GM19328 (cell line): ENCODE measurements around the gene ANO6.
"Not testable (repeated sequence)": the region's sequence is repeated elsewhere in the genome, so short reads cannot be mapped to it uniquely, and the experiment has no call there.

ENCODE experiments used
- ATAC-seq: cut with Tn5 transposase; IDR thresholded peaks from one replicate; pipeline ENCODE4 v1.9.1; 2021; ENCODE audit warnings: mild to moderate bottlenecking, moderate library complexity; ENCODE audit not compliant: unreplicated experiment

ANO6 gene

DNA sequence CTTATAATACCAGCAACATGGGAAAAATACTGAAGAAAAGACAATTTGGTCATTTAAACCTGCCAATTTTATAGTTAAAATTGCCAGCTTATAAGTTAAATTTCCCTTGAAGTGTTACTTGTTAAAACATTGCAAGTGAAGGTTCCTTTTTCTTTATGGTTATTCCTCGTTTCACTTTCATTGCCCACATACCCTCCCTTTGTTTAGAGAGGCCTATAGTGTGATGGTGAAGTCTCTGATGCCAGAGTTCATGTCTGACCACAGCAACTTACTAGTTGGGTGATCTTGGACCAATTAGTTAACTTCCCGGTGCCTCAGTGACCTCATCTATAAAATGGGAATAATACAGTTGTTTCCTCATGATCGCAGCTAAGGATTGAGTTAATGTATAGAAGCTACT lies 173.5 kb downstream of the ANO6 start:
- ATAC-seq, result no peak

DNA sequence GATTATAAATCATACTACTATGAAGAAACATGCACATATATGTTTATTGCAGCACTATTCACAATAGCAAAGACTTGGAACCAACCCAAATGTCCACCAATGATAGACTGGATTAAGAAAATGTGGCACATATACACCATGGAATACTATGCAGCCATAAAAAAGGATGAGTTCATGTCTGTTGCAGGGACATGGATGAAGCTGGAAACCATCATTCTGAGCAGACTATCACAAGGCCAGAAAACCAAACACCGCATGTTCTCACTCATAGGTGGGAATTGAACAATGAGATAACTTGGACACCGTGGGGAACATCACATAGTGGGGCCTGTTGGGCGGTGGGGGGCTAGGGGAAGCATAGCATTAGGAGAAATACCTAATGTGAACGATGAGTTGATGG lies 181.6 kb downstream of the ANO6 start:
- ATAC-seq, result not testable (repeated sequence)

DNA sequence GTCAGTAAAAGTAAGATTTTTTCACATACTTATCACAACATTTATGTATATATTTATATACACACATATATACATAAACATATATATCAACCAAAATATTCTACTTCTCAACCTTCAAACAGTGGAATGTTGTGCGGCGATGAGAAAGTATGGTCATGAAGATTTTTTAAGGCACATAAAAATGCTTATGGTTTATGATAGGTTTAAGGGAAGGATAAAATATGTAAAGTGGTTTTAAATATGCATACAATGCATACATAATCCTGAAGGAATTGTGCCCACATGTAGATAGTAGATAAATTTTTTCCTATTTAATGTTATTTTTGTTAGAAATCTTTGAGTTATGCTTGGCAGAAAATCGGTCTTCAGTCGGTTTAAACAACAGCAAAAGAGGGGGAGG lies 182.7 kb downstream of the ANO6 start:
- ATAC-seq, result no peak

DNA sequence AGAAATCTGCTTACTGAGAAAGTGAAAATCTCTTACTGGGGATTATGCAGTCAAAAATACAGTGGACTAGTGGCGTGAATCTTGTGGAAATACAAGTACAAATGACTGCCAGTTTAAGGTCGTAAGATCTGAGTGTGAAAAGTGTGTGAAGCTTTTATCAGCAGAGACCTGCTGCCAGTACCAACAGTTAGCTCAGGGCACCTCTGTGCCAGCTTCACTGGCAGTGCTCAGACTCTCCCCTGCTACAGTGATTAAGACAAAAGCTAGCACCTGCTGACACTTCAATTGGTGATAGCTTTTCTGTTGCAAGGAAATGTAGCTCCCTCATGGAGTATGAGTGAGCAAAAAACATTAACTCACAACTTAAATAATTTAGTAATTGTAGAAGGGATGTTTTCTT lies 185.1 kb downstream of the ANO6 start:
- ATAC-seq, result no peak

DNA sequence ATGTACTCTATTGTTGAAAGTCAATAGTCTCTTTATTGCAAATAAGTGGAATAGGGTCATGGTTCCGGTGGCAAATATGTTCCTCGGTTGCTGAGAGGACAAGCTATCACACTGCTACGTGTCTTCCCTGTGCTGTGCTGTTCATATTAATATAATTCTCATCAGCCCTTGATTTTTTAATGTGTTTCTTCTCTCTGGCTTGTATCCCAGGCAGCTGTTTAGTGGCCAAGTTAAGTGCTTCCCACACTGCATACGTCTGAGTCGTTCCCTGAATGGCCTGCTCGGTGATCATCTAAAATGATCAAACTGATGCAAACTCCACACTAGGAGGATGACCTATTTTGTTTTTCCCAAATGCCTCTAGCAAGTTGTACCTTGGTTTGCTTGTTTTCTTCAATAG lies 186.4 kb downstream of the ANO6 start:
- no peak for ATAC-seq

DNA sequence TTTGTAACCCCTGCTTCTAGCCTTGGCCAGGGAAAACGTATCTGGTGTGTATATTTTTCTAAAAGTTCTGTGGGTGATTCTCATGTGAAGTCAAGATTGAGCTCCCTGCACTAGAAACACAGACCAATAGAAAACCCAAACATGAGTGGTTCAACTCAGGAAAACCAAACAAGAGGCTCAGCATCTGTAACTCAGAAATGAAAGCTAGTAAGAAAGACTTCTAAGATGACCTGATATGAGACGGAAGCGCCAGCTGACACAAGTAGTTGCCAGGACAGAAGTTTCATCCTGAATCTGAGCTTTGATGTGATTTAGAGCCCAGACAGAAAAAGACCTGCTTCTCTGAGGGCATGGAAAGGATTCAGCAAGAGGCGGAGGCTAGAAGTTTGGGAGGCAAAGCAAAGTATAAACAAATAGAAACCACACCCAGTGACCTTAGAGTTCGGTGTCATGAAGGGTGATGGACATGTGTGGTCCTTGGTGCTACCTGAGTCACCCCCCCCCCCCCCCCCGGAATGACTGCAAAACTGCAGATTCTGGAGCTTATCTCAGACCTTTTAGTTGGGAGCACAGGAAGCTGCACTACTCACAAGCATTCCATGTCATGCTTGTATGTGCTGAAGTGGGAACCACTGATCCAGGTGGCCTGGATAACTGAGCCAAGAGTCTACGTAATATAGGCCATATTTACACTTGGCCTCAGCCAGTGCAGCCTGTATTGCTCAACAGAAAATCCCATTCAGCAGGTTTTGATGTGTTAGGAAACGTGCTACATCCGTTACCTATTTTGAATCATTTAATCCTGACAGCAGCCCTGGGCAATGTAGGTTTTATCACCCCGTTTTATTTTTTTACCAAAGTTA lies 191.3 kb downstream of the ANO6 start:
- ATAC-seq, result no peak

DNA sequence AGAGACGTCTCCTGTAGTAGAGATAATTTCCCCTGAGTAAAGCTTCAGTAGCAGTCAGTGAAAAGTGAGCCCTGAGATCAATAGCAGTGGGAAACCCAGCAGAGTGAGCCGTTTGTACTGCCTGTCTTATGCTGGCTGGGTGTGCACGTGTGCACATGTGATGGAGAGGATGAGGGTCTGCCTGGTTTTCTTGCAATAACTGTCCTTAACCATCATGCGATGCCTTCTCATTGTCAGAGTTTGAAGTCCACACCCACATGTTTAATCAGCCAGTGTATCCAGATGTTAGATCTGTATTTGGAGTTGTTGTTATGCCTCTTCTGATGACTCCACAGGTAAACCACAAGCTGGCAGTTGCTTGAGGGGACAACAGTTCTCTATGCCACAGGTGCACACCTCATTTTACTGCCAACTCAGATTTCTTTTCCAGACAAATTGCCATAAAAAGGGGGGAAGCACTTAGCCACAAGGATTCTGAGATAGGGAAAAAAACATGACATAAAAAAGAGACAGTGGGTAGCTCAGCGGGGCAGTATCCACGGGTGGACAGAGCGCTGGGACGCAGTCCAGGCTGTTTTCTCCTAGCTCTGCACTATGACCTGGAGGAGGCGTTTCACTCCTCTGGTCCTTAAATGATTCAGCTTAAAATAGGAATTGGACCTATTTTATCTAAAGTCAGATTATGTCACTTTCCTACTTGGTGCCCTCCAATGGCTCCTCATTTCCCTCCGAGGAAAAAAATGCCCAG lies 192.3 kb downstream of the ANO6 start:
- no peak for ATAC-seq

DNA sequence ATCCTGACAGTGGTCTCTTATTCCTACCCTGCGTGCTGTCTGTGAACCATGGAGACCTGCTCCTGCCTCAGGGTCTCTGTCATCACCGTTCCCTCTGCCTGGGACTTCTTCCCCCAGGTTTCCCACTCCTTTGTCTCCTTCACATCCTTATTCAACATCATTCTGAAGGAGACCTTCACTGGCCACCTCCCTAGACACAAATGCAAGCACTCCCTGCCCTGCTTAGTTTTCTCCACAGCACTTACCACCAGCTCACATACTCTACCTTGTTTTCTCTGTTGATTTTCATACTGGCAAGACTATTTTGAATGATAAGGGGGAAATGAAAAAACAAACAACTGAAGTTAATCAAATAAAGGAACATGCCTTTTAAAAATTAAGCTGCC lies 192.8 kb downstream of the ANO6 start:
- ATAC-seq, result no peak

DNA sequence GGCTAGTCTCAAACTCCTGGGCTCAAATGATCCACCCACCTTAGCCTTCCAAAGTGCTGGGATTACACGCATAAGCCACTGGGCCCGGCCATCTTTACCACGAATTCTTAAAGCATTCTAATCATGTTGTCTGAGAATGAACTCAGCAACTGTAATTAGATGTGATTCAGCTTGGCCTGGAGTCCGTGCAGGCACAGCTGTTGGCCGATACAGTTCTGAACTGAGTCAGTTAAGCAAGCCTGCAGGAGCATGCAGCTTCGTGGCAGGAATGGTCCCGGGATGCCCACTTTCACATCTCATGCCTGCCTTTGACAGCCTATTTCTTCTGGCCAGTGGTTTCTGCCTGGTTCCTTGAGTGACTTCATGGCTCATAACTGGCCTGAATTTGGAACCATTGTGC lies 194.1 kb downstream of the ANO6 start:
- ATAC-seq, result no peak

DNA sequence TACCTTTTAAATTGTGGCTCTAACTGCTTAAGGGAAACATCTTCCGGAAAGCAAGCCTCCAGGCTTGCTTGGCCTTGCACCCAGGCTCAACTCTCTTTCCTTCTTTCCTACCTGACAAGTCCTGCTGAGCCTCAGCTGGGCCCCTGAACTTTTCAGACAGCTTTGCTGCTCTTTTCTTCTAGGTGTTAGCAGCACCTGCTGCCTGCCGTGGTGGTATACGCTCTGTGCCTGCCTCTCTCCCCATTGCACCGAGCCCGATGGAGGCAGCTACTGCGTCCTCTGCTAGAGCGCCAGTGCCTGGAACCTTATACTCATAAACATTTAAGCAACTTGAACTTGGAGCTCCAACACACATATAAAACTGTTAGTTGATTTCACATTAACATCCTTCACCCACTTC lies 195.7 kb downstream of the ANO6 start:
- no peak for ATAC-seq

DNA sequence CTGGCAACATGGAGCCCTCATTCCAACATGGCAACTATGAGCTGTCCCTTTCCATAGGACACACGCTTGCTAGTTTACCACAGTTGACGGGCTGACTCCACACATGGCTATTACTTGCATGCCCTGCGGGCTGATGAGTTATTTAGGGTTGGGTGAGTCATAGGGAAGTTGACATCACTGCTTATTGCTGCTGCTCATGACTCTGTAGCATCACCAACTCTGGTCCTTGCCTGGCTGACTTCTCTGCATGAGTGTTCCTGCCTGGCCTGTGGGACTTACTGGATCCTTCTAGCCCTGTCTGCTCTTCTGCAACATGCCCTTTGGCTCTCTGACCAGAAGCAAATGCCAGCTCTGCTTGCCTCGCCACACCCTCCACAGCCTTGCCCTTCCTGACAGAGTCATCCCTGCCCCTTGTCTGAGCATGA lies 199.5 kb downstream of the ANO6 start:
- no peak for ATAC-seq

DNA sequence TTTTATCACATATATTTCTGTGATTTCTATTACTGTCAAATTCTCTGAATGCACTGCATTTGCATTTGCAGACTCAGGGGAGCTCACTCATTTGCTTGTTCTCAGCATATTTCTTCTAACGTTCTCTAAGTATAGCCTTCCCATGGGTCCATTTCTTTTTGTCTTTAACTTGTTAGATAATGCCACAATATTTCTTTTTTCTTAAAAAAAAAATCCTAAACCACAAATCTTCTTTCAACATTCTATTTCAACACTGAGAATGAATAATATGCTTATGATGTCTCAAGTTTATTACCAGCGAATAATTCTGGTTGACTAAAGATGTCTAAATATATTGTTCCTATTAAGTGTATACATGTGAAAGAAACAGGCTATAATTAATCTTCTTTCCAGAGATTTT lies 200.2 kb downstream of the ANO6 start:
- no peak for ATAC-seq

DNA sequence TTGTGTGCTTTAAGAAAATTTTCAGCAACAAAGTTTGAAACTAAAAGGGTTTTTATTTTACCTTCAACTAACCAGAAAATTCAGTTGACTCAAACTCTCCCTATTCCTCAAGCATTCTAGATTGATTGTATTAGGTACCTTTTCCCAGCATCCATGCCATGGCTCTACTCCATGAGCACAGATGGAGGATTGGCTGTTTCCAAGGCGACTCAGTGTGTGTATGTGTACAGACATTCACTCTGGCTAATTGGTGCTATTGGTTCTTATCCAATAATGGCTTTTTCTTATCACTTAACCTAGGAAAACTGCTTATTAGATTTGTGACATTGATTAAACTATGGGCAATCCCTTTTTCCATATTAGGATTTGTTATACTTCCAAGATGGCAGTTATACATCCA lies 202.6 kb downstream of the ANO6 start:
- no peak for ATAC-seq

DNA sequence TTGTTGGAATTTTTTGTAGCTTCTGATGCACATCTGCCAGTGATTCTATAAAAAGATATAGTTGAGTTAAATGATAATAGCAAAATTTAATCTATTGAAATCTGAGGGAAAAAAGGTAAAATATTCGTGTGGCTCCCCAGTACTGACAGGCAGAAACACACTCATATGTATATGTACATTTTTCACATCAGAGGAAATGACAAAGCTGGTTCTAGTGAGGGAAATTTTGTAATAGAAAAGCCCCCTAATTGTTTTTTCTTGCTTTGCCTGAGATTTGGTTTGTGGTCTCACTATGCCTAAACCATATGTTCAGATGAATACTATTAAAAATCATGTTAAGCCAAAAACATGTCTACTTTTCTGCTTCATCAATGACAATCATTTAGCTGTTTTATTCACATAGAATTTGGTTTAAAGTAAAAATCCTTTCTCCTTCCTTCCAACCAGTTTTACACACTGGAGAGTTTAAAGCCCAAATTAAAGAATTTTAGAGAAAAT lies 203.5 kb downstream of the ANO6 start:
- ATAC-seq, result no peak

DNA sequence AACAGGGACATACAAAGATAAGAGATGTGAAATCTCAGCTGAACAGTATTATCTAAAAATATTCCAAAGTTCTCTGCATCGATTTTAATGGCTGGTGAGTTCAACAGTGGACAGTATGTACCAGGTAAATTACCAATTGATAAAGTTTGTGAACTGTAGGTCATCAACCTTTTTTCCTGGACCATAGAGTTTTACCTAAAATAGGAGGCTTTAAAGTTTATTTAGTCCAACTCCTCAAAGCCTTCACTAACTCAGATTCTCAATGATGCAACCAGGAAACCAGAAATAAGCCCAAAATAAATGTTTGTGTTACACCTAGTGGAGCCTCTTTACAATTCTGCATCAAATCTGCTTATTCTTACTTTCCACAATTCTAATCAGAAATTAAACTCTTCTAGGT lies 205.8 kb downstream of the ANO6 start:
- no peak for ATAC-seq

DNA sequence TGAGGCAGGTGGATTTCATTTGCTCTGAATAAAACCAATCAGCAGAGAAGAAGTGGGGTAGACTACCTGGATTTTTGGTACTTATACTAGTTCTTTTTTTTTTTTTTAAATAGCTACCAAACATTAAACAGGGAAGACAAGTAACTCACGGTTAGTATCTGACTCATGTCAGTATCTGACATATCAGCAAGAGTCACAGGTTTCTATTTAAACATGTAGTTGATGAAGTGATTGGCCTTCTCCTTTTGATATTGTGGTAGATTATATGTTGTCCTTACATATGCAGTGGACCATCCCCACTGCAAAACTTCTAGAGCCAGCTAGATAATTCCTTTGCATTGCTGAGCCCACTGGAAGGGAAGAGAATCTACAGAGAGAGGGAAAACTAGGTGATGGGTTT lies 208.0 kb downstream of the ANO6 start:
- ATAC-seq, result no peak

DNA sequence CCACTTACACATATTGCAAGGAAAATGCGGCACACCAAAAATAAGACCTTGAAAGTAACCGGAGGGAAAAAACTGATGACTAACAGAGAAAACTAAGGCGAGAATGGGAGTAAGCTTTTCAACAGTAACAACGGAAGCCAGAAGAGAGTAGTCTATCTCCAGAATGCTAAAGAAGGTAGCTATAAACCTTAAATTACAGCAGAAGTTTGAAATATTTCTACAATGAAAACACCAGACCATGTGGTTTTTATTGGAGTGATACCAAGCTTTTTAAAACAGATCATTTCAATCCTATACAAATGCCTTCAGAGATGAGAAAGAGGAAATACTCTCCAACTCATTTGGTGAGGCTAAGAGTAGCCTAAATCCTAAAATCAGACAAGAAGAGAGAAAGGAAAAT lies 209.5 kb downstream of the ANO6 start:
- no peak for ATAC-seq

DNA sequence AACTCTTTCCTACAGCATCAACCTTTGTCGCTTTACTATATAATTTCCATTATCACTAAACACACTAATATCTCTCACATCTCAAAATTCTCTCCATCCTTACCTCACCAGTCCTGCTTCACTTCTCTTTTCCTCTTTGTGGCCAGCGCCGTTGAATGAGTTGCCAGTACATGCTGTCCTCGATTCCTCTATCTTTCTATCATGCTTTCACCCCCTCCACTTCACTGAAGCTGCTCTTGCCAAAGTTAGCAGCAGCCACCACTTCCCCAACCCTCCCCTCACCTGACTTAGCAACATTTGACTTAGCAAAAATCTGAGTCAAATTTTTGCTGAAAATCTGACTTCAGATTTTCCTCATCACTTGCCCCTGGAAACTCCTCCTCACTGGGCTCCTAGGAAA lies 210.4 kb downstream of the ANO6 start:
- ATAC-seq, result no peak

DNA sequence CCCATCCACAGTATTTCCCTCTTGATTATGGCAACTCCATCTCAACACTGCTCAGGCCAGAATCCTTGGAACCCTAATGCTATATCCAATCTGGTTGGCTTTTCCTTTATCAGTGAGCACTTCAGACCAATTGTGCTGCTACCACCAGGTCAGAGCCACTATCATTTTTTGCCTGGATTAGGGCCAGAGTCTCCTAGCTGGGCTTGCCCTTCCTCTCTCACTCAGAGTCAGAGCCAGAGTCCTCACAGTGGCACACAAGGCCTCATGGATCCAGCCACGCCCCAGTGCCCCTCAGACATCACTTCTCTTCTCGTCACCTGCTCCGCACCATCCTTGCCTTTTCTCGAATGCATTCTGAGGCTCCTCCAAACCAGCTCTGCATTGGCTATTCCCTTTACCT lies 211.1 kb downstream of the ANO6 start:
- ATAC-seq, result no peak

DNA sequence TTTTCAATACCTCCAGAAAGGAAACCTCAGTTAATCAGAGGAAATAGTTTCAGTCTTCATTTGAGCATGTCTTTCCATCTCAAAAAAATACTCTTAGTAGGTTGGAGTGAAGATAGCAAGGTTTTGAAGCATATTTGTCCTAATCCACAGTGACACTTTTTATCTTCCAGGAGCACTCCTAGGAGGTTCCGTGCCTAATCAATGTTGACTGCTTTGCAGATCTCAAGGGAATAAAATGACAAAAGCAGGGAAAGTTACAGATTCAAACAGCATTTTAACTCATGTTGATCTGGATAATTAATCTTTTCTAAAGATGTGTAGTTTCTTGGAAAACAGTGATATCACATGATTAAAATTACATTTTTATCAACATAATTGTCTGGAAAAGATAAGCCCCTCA lies 213.9 kb downstream of the ANO6 start:
- ATAC-seq, result no peak

DNA sequence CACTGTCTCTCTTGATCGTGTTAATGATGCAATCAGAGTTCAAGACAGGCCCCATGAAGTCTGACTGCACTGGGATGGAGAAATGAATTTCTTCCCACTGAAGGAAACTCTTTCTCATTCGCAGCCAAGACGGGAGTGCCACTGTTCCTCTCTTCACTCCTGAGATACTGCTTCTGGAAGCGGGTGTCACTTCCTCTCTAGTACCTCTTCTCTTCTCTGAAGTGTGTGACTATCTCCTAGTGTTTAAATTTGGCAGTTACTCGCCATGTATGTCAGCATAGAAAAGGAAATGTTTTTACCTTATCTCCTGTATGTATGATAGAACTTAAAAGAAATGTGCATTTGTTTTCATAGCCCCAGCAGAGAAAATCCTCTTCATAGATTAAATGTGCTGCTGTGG lies 215.2 kb downstream of the ANO6 start:
- no peak for ATAC-seq

DNA sequence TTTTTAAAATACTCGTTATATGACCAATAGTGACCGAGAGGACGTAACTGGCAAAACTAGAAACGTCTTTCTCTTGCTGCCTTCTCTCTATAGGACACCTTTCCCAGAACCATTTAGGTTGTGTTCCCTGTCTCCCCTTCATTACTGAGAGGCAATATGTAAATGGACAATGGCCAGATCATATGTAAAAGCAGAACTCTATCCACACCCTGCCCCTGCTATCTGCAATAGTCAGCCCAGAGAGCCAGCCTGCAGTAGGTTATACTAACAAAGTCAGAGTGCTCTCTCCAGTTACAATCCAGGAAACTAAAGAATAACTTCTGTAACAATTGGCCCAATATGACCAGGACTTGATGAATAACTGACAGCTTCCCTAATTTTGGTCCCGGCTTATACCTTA lies 216.8 kb downstream of the ANO6 start:
- no peak for ATAC-seq
